OCI-LY7 (cell line): ENCODE data around the gene FAM171A2.

Source experiments
- EZH2phosphoT487 ChIP-seq: fragments of 200-600 bp; sonication (generic); IDR thresholded peaks from 2 replicates; pipeline ENCODE4 v1.6.1; 2018; ENCODE audit warnings: low read depth, borderline replicate concordance, mild to moderate bottlenecking, mixed run types, antibody characterized with exemption, low read length, moderate library complexity, mixed read lengths
- TF ChIP-seq, protein P1 (sequence below): fragments of 200-600 bp; sonication (generic); conservative IDR thresholded peaks from 2 replicates; pipeline ENCODE4 v1.5.1; 2014; ENCODE audit warnings: mild to moderate bottlenecking, antibody characterized with exemption, low read length, moderate library complexity, mixed read lengths

DNA sequence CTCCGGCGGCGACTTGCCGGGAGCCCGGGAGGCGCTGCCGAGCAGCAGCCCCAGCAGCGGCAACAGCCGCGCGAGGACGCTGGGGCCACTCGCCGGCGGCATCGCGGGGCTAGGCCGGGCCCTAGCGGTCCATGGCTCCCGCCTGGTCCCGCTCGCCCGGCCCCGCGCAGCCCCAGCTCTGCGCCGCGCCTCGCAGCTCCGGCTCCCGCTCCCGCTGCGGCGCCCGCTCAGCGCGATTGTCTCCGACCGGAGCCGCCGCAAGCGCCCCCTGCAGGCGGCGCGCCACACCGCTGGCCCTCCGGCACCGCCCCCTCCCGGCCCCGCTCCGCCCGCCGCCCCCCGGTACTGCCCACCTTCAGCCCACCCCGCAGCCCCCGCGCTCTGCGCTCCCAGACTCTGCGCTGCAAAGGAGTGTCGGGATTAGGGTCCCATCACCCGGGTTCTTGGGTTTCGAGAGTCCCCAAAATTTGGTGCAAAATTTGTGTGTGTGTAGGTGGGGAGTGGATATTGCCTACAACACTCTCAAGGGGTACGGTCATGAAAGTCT is at the start of gene FAM171A2:
- TF ChIP-seq, protein P1, sequence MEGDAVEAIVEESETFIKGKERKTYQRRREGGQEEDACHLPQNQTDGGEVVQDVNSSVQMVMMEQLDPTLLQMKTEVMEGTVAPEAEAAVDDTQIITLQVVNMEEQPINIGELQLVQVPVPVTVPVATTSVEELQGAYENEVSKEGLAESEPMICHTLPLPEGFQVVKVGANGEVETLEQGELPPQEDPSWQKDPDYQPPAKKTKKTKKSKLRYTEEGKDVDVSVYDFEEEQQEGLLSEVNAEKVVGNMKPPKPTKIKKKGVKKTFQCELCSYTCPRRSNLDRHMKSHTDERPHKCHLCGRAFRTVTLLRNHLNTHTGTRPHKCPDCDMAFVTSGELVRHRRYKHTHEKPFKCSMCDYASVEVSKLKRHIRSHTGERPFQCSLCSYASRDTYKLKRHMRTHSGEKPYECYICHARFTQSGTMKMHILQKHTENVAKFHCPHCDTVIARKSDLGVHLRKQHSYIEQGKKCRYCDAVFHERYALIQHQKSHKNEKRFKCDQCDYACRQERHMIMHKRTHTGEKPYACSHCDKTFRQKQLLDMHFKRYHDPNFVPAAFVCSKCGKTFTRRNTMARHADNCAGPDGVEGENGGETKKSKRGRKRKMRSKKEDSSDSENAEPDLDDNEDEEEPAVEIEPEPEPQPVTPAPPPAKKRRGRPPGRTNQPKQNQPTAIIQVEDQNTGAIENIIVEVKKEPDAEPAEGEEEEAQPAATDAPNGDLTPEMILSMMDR, result peak; percentile 74
- no peak for TF ChIP-seq EZH2phosphoT487
